Activated T-cell treated with anti-CD3 and anti-CD28 coated beads, Interleukin-2, amount 50 U/mL, for 24 hours (primary cell): ENCODE measurements around the gene ZDHHC23.

Experiments
- DNase-seq: peaks from one replicate; pipeline ENCODE4 v3.0.0-alpha.2; 2020
- H3K27ac Mint-ChIP-seq: 2 replicates; pipeline ENCODE4 v1.8.0; 2020; ENCODE audit warnings: mild to moderate bottlenecking, mixed read lengths
- H3K27me3 Mint-ChIP-seq: 2 replicates; pipeline ENCODE4 v1.8.0; 2020; ENCODE audit warnings: mixed read lengths
- H3K36me3 Mint-ChIP-seq: 2 replicates; pipeline ENCODE4 v1.8.0; 2020; ENCODE audit warnings: low read depth, mixed read lengths
- H3K4me1 Mint-ChIP-seq: 2 replicates; pipeline ENCODE4 v1.8.0; 2020; ENCODE audit warnings: low read depth, mixed read lengths
- H3K4me3 Mint-ChIP-seq: 2 replicates; pipeline ENCODE4 v1.8.0; 2020; ENCODE audit warnings: mild to moderate bottlenecking, moderate library complexity, mixed read lengths
- H3K9me3 Mint-ChIP-seq: 2 replicates; pipeline ENCODE4 v1.8.0; 2020; ENCODE audit warnings: mixed read lengths

ZDHHC23 gene, protein sequence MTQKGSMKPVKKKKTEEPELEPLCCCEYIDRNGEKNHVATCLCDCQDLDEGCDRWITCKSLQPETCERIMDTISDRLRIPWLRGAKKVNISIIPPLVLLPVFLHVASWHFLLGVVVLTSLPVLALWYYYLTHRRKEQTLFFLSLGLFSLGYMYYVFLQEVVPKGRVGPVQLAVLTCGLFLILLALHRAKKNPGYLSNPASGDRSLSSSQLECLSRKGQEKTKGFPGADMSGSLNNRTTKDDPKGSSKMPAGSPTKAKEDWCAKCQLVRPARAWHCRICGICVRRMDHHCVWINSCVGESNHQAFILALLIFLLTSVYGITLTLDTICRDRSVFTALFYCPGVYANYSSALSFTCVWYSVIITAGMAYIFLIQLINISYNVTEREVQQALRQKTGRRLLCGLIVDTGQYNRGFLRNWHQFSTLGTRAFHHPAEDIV

DNA sequence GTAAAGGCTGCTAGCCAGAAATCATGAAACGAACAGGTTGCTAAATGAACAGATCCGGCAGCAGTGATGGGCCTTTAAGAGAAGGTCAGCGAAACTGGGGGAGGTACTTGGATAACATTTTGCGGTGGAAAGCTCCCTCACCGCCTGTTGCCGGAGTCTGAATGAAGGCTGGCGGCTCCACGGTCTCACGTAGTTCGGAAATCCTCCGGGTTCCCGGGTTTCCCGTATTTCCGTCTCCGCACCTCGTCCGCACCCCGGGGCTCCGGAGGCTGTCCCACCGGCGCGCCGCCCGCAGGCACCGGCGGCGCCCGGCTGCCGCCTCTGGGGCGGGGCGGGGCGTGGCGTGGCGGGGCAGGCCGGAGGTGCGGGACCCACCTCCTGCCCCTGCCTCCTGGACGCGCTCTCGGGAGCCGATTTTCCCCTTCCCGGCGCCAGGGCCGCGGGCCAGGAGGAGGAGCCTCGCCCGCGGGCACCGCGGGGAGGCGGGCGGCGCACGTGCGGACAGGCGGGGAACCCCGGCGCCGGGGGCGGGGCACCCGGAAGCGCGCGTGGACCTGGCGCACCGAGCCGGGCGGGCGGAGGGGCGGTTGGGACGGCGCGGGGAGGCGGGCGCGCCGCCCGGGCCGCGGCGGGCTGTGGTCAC is at the start of gene ZDHHC23:
TSS of gene ZDHHC23 (plus strand) at position 642 of the 643 bp plus-strand sequence. CDS start 790 bp downstream, outside the sequence.
- peak; percentile 84 for DNase-seq
- peak within 1 kb of the TSS; percentile 35 for H3K27ac Mint-ChIP-seq

DNA sequence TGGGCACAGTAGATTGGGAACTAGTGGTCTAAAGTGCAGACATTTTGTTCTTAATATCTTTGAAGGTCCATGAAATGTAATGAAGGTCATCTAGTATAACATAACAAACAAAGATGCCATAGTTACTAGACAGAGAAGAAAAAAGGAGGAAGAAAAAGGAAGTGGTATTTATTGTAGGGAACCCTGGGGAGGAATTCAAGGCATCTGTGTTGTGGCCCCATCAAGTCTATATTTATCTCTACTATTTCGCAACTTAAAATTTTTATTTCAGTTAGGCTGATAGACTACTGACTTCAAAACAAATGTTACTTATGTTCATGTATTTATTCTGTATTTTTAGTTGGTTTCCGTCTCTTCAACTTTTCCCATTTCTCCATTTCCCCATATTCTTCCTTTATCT is 48.9 kb upstream of the ZDHHC23 start:
- Mint-ChIP-seq H3K27ac (no peak overlapping the region), H3K27me3 (no peaks in the 10 kb centered on the region), H3K4me3 (no peak overlapping the region), H3K4me1 (peaks cover 8% of the 10 kb centered on the region), H3K9me3 (no peaks in the 10 kb centered on the region), H3K36me3 (no peaks in the 10 kb centered on the region)
- DNase-seq, result no peak

More for the DNA sequence above, at the start of gene ZDHHC23:
- Mint-ChIP-seq H3K4me3 (peak within 1 kb of the TSS; percentile 73), H3K36me3 (no peaks in the 10 kb centered on the region), H3K4me1 (peaks cover 14% of the 10 kb centered on the region), H3K9me3 (no peaks in the 10 kb centered on the region), H3K27me3 (peaks cover 30% of the 10 kb centered on the region)

DNA sequence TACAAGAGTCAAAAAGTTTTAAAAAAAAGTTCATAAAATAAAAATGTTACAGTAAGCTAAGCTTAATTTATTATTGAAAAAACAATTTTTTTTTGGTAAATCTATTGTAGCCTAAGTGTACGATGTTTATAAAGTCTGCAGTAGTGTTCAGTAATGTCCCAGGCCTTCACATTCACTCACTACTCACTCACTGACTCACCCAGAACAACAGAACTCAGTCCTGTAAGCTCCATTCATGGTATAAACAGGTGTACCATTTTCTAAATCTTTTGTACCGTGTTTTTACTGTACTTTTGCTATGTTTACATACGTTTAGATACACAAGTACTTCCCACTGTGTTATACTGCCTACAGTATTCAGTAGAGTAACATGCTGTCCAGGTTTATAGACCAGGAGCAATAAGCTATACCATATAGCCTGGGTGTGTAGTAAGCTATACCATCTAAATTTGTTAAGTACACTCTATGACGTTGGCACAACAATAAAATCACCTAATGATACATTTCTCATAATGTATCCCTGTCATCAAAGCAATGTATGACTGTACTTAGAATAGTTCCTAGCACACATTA is 41.2 kb upstream of the ZDHHC23 start:
- H3K27ac Mint-ChIP-seq, result no peak overlapping the region
- H3K27me3 Mint-ChIP-seq, result no peaks in the 10 kb centered on the region
- no peaks in the 10 kb centered on the region for H3K9me3 Mint-ChIP-seq
- H3K4me3 Mint-ChIP-seq, result no peak overlapping the region
- no peaks in the 10 kb centered on the region for H3K36me3 Mint-ChIP-seq
- H3K4me1 Mint-ChIP-seq, result no peaks in the 10 kb centered on the region
- DNase-seq, result no peak

DNA sequence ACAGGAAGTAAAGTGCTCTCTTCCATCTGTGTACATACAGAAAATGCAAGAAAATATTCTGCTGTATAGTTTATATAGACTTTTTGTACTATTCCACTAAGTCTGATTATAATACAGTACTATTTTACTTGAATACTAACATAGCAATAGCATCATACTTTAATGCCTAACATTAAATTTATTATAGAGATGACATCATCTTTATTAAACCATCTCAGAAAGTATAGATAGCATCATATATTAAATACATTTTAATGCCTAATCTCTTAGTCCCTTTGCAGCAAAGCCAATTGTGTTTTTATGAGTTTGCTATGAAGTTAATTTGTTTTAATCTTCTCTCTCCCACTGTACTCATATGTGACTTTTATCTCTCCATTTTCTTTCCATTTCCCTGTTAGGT is 39.7 kb upstream of the ZDHHC23 start:
- no peak overlapping the region for H3K27ac Mint-ChIP-seq
- no peak for DNase-seq
- no peak overlapping the region for H3K4me3 Mint-ChIP-seq
- peaks cover 8% of the 10 kb centered on the region for H3K4me1 Mint-ChIP-seq
- no peaks in the 10 kb centered on the region for H3K27me3 Mint-ChIP-seq
- no peaks in the 10 kb centered on the region for H3K36me3 Mint-ChIP-seq
- no peaks in the 10 kb centered on the region for H3K9me3 Mint-ChIP-seq

DNA sequence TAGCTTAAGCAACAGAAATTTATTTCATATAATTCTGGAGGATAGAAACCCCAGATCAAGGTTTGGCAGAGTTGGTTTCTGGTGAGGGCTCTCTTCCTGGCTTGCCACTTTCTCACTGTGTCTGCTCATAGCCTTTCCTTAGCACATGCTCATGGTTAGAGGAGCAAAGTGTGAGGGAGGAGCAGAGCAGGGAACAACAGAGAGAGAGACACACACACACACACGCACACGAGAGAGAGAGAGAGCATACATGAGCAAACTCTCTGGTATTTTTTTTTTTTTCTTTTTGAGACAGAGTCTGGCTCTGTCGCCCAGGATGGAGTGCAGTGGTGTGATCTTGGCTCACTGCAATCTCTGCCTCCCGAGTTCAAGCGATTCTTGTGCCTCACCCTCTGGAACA is 36.8 kb upstream of the ZDHHC23 start:
- Mint-ChIP-seq H3K4me1 (peaks cover 8% of the 10 kb centered on the region), H3K4me3 (no peak overlapping the region), H3K36me3 (no peaks in the 10 kb centered on the region), H3K9me3 (no peaks in the 10 kb centered on the region), H3K27ac (no peak overlapping the region), H3K27me3 (no peaks in the 10 kb centered on the region)
- DNase-seq, result no peak

DNA sequence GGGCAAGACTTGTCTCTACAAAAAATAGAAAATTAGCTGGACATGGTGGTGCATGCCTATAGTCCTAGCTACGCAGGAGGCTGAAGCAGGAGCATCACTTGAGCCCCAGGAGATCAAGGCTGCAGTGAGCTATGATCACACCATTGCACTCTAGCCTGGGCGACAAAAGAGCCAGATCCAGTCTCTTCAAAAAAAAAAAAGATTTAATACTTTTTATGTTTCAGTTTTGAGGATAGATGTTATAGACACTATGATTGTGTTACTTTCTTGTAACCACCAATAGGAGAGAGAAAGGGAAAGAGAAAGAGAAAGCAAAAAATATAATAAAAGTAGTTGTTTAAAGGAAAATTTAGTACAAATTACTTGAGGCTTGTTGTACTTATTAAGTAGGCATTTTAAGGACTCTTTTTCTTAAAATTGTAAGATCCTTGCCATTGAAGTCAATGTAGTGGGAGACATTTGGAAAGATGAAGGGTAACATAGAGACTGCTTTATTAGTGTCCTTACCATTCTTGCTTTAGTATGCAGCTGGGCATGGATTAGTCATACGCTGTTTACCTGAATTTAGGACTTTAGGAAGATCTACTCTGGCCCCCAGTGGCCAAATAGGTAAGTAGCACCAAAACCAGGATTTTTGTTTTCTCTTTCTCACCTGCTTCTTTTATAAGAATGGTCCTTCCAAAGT is 35.1 kb upstream of the ZDHHC23 start:
- H3K27me3 Mint-ChIP-seq, result no peaks in the 10 kb centered on the region

DNA sequence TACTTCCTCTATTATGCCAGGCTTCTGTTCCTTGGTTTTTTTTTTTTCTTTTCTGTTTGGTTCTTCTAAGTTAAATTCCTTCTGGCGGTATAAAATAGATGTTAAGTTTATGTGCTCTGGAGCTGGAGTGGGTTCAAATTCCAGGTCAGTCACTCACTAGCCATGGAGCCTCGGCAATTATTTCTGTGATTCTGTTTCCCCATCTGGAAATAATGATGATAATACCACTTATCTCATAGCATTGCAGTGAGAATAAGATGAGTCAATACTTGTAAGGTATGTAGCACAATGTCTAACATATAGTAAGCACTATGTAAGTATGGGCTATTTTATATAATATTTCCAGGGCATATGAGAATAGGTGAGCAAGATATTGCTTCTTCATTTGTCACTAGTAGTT is 33.2 kb upstream of the ZDHHC23 start:
- no peak for DNase-seq
- H3K27ac Mint-ChIP-seq, result no peak overlapping the region
- H3K27me3 Mint-ChIP-seq, result no peaks in the 10 kb centered on the region
- H3K36me3 Mint-ChIP-seq, result no peaks in the 10 kb centered on the region
- H3K4me1 Mint-ChIP-seq, result peaks cover 8% of the 10 kb centered on the region
- H3K9me3 Mint-ChIP-seq, result no peaks in the 10 kb centered on the region
- H3K4me3 Mint-ChIP-seq, result no peak overlapping the region

More for the DNA sequence above, 35.1 kb upstream of the ZDHHC23 start:
- no peak for DNase-seq
- Mint-ChIP-seq H3K27ac (no peak overlapping the region), H3K36me3 (no peaks in the 10 kb centered on the region), H3K9me3 (no peaks in the 10 kb centered on the region), H3K4me3 (peak overlapping the region; percentile 31), H3K4me1 (peaks cover 8% of the 10 kb centered on the region)

DNA sequence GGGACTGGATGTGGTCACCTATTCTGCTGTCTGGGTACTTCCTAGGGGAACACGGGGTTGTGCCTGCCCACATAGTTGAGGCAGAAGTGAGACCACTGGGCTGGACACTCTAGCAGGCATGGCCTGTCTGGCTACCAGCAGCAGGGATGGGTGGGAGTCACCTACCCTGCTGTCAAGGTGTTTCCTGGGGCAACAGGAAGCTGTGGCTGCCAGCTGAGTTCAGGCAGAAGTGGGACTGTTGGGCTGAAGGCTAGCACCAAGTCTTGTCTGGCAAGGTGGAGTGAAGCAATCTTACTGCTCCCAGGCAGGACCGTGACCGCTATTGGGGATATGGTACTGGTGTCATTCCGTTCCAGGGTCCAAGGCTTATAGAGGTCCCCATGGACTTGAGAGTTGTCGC is 20.3 kb upstream of the ZDHHC23 start:
- no peaks in the 10 kb centered on the region for H3K4me1 Mint-ChIP-seq
- H3K27me3 Mint-ChIP-seq, result peaks cover 39% of the 10 kb centered on the region
- H3K27ac Mint-ChIP-seq, result no peak overlapping the region
- H3K4me3 Mint-ChIP-seq, result no peak overlapping the region
- H3K36me3 Mint-ChIP-seq, result no peaks in the 10 kb centered on the region
- peaks cover 26% of the 10 kb centered on the region for H3K9me3 Mint-ChIP-seq
- no peak for DNase-seq

DNA sequence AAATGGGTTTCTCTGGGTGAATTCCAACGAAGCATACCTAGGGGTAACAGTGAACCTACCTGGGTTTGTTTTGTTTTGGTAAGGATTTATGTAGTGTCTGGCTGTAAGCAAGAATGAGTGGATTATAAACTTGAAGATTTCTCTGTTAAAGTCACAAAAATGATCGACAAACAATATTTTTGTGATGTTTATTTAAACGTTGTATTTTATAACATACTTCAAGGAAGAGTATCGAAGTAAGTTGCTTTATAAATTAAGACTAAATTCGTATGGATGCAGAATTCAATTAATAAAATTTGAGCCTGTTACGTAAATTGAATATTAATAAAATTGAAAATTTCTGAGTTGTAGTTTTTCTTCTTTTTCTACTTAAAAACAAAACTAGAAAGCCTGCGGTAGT is 982 bp upstream of the ZDHHC23 start:
- H3K27me3 Mint-ChIP-seq, result peaks cover 30% of the 10 kb centered on the region
- no peak for DNase-seq
- no peaks in the 10 kb centered on the region for H3K9me3 Mint-ChIP-seq
- peaks cover 14% of the 10 kb centered on the region for H3K4me1 Mint-ChIP-seq
- peak overlapping the region; percentile 35 for H3K27ac Mint-ChIP-seq
- no peaks in the 10 kb centered on the region for H3K36me3 Mint-ChIP-seq
- peak overlapping the region; percentile 73 for H3K4me3 Mint-ChIP-seq

DNA sequence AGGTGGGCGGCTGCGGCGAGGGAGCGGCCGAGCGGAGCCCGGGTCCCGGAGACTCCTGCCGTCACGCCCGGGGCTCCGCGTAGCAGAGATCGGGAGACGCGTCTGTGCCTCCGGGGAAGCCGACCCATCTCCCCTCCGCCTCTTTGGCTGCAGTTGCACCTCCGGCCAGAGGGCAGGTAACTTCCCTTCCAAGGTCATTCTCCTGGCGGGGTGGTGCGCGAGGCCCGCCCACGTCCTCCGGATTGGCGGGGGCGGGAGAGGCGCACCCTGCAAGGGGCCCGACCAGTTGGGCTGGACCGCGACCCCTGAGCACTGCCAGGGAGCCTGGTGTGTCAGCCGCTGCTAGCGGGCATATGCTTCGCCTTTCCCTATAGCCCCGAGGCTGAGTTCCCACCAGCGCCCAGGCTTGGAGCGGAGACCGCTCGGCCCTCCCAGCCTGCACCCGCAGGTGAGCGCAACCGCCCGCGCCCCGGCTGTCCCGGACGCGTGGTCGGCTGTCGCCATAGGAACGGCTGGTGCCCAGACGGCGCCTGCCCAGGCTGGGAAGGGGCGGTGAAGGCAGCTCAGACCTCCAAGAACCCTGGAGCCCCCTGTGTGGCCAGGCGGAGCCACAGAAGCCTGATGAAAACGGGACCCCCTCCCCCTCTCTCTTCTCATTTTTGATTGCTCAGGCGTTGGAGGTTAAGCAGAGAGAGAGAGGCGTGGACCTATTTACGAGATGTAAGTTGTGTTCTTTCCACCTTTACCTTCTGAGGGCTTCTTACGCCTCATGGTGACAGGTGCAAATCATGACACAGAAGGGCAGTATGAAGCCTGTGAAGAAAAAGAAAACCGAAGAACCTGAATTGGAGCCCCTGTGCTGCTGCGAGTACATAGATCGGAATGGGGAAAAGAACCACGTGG is 453 bp downstream of the ZDHHC23 start:
- Mint-ChIP-seq H3K4me1 (peaks cover 15% of the 10 kb centered on the region), H3K4me3 (peak overlapping the region; percentile 63), H3K36me3 (no peaks in the 10 kb centered on the region), H3K9me3 (no peaks in the 10 kb centered on the region), H3K27me3 (peaks cover 23% of the 10 kb centered on the region), H3K27ac (no peak overlapping the region)
- peak; percentile 68 for DNase-seq

DNA sequence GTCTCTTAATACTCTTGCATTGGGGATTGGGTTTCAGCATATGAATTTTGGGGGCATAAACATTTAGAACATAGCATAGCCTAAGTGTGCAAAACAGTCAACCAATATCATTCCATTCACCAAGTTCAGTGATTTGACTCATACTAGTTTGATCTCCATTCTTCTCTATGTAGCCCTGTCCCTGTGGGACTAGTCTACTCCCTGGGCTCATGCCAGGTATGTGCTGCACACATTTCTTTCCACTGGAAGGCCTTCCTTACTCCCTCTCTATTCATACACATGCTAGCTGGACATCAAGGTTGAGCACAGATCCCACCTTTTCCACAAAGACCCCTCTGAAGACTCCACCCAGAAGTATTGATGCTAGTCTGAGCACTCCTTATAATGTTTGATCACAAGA is 5.1 kb downstream of the ZDHHC23 start:
- Mint-ChIP-seq H3K4me3 (no peak overlapping the region), H3K9me3 (no peaks in the 10 kb centered on the region), H3K36me3 (no peaks in the 10 kb centered on the region), H3K27me3 (peaks cover 11% of the 10 kb centered on the region), H3K4me1 (peaks cover 22% of the 10 kb centered on the region), H3K27ac (no peak overlapping the region)
- DNase-seq, result no peak

DNA sequence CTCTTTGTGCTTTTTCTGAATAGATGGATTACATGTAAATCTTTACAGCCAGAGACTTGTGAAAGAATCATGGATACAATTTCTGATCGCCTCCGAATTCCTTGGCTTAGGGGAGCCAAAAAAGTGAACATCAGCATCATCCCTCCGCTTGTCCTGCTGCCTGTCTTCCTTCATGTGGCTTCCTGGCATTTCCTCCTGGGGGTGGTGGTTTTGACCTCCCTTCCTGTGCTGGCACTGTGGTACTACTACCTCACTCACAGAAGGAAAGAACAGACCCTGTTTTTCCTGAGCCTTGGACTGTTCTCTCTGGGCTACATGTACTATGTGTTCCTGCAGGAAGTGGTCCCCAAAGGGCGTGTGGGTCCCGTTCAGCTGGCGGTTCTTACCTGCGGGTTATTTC is 5.9 kb downstream of the ZDHHC23 start:
- Mint-ChIP-seq H3K36me3 (peaks cover 5% of the 10 kb centered on the region), H3K4me1 (peaks cover 20% of the 10 kb centered on the region), H3K4me3 (no peak overlapping the region), H3K27ac (no peak overlapping the region), H3K27me3 (peaks cover 9% of the 10 kb centered on the region), H3K9me3 (no peaks in the 10 kb centered on the region)
- DNase-seq, result no peak

DNA sequence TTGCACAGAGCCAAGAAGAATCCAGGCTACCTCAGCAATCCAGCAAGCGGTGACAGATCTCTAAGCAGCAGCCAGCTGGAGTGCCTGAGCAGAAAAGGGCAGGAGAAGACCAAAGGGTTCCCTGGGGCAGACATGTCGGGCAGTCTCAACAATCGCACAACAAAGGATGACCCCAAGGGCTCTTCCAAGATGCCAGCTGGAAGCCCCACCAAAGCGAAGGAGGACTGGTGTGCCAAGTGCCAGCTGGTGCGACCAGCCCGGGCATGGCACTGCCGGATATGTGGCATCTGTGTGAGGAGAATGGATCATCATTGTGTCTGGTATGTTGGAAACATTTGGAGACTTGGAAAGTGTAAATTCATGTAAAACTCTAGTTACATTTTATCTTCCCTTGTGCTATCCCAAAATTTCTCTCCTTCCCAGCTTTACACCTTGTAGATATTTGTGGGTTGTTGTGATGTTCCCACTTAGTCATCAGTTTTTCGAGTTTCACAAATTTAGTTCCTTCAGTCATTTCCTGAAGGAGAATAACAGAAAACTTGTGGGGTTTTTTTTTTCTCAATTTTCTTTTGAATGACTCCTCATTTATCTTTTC is 6.4 kb downstream of the ZDHHC23 start:
- H3K4me3 Mint-ChIP-seq, result no peak overlapping the region
- H3K27me3 Mint-ChIP-seq, result peaks cover 5% of the 10 kb centered on the region
- DNase-seq, result no peak
- peaks cover 10% of the 10 kb centered on the region for H3K36me3 Mint-ChIP-seq
- H3K4me1 Mint-ChIP-seq, result peaks cover 16% of the 10 kb centered on the region
- H3K9me3 Mint-ChIP-seq, result no peaks in the 10 kb centered on the region
- H3K27ac Mint-ChIP-seq, result no peak overlapping the region
